Nucleus accumbens (tissue), 56 donors: ENCODE results near the gene CNTN6.
A peak's percentile ranks its signal among the peaks of the same experiment; 100 is the strongest.
"Not testable (repeated sequence)": the region's sequence is repeated elsewhere in the genome, so short reads cannot be mapped to it uniquely, and the experiment has no call there.

Experiments
- DNase-seq, 56 donors: peaks; one replicate each; lab custom pipeline; 2025; lab: John Stamatoyannopoulos, UW

CNTN6 gene

DNA sequence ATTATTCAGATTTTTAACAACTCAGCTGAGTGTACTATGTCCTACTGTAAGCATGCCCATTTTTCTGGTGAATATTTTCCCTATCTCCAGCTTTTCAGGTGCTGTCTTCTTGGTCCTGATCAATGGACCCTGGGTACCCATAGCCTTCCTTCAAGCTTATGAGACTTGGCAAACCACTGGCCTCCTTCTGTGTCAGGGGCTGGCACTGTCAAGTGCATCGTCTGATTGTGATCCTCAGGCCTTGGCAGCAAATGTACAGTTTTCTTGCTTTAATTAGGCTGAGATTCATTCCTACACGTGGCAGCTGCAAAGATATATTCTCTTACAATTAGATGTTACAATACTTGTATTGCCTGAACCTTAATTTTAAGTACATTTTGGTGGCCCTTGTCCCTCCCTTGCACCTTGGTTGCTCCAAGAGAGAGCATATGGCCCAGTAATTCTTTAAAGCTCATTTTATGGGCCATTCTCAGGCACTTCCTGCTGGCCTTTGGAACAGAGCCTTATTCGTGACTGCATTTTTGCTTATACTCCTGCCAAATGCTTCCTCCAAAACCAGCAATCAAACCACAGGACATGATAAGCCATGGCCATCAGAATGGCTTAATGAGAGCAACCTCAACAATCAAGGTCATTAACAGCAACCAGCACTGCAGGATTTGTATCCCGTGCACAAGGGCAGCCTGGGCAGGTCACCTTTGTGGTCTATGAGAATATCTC lies 179.9 kb downstream of the CNTN6 start:
- no peak for DNase-seq

DNA sequence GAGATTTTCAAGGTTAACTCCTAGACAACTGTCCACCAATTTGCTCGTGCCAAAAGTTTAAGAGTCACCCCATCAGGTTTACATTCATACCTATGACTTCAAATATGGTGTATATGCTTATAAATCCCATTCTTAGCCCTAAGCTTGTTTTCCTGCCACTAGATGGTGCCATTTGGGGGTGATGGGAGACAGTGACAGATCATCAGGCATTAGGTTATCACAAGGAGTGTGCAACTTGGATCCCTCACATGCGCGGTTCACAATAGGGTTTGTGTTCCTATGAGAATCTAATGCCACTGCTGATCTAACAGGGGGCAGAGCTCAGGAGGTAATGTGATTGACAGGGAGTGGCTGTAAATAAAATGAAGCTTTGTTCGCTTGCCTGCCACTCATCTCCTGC lies 182.7 kb downstream of the CNTN6 start:
- DNase-seq: peak in 3 of 56 donors; percentile 0 to 9 (median 1)

DNA sequence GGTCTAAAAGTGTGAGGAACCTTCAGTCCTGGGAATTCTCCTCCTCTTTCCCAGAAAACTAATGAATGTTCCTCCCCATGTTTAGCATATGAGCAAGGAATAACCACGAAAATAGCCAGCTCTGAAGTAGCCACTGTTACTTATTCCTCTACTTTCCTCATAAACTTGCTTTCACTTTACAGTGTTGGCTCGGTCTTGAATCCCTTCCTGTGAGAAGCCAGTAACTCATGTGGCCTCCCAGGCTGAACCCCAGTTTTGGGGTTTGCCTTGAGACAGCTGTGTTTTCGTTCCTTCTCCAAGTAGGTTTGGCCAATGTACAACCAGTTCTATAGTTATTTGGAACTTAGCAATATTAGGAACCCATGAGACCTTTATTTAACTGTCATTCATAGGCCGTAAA lies 195.0 kb downstream of the CNTN6 start:
- DNase-seq: no peak

DNA sequence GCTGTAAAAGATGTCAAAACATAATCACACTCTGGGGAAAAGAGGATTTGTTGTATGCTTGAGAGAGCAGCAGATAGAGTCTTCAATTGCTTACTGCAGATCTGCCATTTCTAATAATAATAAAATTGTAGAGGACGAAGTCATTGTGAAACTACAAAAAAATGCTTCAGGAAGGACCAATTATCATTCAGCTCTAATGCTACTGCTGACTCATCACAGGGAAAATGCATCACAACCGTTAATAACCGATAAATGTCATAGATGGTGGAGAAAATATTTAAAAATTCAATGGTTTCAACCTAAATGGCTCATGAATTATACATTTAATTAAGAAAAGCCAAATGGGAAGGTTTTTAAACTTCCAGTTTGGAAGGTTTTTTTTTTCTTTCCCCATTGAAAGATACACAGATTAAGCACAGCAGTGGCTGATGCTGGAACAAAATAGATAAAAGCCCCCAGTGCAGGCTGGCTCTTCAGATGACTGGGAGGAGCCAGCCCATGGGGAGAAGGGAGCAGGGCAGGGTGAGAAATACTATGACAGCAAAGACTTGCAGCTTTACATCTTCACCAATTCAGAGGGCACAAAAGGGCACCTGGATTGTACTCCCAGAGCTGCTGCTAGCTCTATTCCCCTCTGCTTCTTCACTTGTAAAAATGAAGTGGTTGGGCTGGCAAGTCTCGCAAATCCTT lies 196.1 kb downstream of the CNTN6 start:
- DNase-seq: no peak

DNA sequence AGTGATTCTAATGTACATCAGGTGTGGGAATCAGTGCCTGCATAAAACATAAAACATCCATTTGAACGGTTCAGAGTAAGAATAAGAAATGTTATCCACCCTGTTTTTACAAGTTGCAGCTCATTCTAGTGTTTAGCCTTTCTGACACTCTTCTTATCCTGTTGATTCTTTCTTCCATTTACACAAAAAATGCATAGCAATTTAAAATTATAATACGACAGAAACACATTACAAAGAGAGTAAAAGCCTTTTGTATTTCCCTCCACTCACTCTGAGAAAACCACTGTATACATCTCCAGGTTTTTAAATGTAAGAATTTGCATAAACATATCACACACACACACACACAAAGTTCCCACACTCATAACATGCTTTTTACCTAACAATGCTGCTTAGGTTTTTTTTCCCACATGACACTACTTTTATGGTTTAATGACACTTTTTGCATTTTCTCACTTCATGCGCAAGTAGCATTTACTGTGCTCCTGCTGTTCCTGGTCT lies 199.8 kb downstream of the CNTN6 start:
- DNase-seq: no peak

DNA sequence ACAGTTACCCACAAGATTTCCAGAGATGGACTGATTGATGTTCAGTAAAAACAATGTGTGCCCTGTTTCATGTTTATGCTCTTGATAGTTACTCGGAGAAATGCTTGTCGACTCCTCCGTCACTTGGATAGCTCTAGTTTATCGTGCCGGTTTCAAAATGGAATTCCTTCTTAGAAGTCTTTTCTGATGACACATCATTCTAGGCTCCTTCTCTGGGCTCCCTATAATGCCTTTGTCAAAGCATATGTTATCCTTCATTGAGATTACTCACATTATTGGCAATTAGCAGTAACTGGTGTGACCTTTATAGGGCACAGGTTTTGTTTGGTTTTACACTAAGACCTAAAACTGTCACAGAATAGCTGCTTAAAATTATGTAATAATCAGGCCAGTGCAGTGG lies 201.8 kb downstream of the CNTN6 start:
- no peak for DNase-seq

DNA sequence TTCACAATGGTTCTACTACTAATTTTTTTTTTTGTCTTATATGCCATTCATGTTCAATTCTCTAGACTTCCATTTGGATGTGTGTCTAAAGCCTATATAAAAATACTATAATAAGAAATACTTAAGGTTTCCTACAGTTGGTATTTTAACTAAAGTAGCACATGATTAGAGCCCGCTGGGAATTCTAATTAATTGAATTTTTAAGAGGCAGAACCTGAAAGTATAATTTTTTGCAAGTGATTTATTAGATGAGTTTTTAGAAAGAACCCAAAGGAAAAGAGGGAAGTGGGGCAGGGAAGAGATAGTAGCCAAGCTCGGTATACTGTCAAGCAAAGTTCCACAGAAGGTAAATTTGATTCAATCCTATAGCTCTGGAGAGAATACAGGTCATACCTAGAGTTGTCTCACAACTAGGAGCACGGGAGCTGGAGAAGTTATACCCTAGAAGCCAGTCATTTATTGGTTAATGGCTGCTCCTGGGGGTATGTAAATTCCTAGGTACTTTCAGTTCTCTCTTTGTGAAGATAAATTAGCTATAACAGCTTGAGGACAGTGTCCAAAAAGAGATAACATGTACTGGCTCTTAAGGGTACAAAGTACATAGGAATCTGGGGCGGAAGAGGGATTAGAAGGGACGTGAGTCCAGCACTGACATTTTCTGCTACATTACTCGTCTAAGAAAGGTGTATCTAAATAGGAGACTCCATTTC lies 225.6 kb downstream of the CNTN6 start:
- DNase-seq: no peak

DNA sequence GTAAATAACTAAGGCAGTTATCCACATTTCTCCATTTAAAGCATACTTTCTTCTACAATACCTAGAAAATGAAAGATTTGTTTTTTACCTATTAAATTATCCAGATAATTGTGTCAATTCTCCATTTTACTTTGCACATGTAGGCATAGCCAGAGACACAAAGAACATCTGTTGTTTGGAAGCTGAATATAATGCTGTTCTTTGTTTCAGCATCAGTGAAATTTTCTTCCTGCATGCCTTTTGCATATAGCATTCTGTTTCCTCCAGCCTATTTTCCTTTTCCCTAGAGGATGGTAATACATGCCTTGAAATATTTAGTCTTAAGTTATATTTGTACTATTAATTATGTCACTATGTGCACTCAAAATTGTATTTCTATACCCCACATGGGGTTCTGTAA lies 233.7 kb downstream of the CNTN6 start:
- no peak for DNase-seq

DNA sequence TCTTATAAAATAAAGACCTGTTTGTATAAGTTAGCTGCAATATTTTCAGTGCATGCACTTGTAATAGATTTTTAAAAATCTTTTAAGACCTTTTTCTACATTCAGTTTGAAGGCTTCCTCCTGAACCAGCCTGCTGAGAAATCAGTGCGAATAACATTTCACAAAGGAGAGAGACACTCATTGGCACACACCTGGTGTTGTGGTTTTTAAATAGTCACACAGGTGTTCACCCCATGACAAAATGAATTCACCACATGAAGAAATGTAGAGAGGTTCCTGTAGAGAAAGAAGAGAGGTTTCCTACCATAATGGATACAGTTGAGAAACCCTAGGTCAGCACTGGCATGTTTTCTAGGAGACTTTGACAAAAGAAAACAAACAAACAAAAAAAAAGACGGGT lies 237.3 kb downstream of the CNTN6 start:
- DNase-seq: no peak

DNA sequence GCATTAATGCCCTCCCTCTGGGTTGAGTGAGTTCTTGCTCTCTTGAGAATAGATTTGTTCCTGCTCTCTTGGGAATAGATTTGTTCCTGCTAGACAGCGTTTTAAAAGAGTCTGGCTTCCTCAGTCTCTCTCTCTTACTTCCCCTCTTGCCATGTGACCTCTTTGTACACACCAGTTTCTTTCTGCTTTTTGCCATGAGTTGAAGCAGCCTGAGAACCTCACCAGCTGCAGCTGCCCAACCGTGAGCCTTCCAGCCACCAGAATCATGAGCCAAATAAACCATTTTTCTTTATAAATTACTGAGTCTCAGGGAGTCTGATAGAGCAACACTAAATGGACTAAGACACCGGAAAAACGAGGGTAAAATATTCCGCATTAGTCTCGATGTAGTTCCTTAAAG lies 253.6 kb downstream of the CNTN6 start:
- DNase-seq: peak in 2 of 56 donors; percentile 1 to 2

DNA sequence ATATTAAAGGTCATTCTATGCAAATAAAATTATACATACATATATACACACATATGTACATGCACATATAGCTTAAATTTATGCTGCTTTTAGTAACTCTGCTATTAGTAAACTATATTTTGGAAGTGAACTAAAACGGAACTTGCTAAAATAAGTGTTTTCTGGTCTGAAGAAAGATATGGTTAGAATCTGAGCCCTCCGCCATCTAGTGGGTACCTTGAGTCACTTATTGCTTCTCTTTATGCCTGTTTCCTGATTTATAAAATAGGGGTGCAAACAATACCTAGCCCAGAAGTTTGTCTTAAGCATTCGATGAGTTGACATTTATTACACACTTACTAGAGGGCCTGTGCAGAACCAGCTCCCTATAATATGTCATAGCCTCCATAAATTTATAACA lies 255.7 kb downstream of the CNTN6 start:
- no peak for DNase-seq

DNA sequence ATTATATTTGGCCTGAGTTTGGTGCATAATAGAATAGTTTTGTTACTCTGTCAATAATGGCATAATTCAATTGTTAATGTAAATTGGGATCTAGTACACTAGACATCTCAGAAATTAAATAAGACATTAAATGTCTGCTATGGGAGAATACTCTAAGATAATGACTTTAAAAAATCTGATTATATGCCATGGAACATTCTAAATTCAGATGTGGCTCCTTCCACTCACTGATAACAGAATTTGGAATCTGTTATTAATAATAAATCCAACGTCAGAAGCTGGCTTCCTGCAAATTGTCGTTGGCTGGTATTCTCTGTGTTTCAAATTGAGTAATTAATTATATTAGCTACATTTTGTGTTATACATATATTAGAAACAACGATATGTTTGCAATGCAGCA lies 258.1 kb downstream of the CNTN6 start:
- no peak for DNase-seq

DNA sequence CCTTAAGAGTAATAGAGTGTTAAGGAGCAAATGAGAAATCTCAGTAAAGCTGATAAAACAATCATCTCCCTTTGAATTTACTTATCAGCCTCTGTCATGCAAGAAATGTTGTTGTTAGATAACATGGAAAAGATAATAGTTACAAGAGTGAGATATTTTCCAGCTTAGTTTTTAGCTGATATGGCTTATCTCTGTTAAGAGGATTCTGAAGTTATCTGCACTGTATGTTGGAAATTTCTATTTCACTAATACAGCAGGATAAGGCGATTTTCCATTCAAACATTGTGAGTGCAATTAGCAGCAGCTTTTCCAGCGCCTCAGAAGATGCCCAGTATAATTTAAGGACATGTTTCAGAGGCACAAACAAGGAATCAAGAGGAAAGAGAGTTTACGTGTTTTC lies 262.9 kb downstream of the CNTN6 start:
- DNase-seq: no peak

DNA sequence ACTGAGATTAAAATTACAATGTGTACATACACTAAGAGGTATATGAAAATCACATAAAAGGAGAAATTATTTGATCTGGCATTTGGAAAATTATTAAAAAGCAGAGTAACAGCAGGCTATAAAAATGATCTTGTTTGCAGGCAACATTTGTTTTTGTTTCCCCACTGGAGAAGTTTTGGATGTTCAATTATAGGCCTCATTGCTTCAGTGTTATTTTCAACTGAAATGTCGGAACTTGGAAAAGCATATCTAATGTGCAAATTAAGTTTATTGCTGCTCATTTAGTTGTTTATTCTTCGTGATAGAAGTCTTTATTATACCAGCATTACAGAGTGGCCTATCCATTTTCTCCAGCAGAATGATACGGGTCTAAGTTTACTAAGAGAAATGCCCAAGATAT lies 263.3 kb downstream of the CNTN6 start:
- DNase-seq: no peak

DNA sequence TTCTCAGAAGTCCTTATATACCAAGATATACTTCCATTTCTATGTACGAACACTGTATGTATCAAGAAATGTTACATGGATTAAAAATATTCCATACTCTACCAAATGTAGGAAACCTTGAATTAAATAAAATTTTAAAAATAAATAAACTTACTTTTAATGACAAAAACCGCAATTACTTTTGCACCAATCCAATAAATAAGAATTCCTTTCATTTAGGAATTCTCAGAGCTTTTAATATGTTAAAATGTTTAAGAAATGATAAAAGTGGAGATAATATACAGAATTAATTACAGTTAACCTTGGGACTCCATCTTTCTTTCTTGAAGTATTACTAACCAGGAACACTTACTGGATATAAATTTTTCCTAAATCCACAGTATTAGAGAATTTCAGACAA lies 272.7 kb downstream of the CNTN6 start:
- no peak for DNase-seq

DNA sequence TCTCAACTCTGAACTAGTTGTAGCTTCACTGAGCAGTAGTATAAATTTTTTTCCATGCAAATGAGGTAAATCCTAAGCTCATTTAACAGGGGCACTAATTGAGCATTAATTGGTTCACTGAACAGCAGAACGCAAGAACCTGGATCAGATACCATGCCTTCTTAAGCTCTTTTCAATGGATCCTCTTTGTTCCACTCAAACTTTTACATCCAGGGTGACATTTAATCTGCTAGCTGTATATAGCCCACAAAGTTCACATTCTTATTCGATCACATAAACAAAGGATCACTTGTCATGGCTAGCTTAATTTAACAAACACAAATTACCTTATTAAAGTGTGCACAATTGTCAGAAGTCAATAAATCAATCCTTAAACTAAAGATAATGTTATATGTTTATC lies 281.6 kb downstream of the CNTN6 start:
- DNase-seq: no peak

DNA sequence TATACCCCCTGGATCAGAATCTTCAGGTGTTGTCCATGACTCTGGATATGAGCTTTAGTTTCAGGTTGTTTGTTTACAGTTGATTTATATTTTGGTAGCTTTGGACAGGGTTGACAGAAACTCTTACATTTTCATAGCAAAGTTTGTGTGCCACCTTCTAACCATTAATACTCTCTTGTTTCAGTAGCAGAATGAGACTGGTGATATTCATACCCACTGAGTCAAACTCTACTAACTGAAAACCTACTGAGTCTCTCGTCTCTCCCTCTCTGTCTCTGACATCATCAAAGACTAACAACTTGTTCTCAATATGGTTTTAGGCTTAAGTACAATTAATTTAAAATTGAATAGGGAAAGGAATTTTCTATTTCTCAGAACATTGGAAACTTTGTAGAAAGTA lies 282.3 kb downstream of the CNTN6 start:
- no peak for DNase-seq

DNA sequence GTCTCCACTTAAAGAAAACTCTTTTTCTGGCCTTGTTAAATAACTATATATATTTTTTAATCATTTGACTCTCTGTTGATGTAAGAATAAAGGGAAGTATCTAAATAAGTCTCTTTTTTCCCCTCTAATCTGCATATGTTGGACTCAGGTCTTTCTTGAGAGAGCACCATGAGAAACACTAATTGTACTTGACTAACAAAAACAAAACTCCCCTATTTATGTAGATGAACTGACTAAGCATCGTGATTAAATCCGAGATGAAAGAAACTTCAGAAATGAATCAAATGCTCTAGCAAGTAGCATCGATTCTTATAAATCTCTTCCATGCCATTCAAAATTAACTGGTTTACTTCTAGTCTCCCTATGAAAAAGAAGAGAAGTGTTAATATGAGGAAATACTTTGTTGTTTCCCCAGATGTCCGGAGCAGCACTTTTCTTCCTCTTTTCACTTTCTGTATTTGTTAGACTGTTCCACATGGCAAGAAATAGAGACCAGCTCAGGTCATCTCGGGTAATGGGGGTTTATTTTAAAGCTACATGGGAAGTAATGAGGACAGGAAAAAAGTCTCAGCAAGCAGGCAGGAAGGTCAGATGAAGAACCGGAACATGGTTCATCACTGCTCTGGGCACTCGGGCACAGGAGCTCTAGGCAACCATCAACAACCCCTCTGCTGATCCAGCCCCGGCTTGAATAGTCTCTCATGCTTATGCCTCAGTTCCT lies 288.3 kb downstream of the CNTN6 start:
- DNase-seq: peak in 6 of 56 donors; percentile 1 to 7 (median 2)

DNA sequence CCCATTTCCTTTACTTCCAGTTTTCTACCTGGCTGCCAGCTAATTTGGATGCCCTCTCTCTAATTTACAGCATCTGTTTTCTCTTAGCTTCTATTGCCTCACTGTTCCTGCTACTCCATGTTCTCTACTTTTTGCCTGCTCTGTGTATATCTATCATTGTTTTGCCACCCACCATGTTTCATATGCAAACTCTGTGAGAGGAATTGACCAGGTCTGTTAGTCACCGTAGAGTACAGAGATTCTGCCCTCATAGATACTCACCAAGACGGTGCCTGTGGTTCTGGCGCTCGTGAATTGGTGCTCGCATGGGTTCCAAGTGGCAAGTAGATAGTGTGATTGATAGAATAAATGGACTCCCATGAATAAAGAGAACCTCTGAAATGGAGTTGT lies 288.8 kb downstream of the CNTN6 start:
- no peak for DNase-seq

DNA sequence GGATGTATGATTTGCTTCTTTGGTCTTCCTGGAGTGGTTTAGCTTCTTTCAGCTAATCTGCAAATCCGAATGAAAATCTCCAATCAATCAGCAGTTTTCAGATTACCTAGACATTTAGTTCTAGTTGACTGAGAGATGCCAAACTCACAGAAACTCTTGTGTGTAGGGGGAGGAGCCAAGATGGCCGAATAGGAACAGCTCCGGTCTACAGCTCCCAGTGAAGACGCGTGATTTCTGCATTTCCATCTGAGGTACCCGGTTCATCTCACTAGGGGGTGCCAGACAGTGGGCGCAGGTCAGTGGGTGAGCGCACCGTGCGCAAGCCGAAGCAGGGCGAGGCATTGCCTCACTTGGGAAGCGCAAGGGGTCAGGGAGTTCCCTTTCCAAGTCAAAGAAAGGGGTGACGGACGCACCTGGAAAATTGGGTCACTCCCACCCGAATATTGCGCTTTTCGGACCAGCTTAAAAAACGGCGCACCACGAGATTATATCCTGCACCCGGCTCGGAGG lies 294.6 kb downstream of the CNTN6 start:
- not testable (repeated sequence) for DNase-seq

DNA sequence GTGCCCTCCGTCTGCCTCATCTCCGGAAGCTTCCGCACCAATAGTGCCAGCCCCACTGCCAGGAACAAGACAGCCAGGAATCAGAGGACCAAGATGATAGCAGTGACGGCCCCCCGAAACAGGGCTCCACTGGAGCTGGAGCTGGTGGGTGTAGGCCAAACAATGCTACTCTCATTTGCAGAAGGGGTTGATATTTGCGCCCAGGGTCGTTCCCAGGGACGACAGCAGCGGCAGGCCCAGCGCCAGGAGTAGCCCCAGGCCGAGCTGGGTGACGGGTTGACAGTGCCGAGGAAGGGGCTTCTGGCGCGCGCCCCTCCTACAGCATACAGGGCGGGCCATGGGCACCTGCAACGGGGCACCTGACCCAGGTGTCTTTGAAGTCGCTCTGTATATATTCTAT lies 301.4 kb downstream of the CNTN6 start:
- no peak for DNase-seq
